ENCODE data around the gene CYB561D2. TPM values are rescaled to one million over a fixed set of nuclear protein-coding genes. Genes with fewer than 3 reads are reported as not detected.

The CYB561D2 gene
- total RNA-seq, 2 experiments from 2014 or later: 18.7 to 28.0 TPM

GRCh38 chr3:50337175-50337861 lies 13.3 kb upstream of the CYB561D2 start:
- no peaks in the 10 kb centered on the region for H3K9me2 ChIP-seq (ENCODE audit: insufficient read depth, low read length)
- DNase-seq (ENCODE audit: low spot score): peak; percentile 98
- peak overlapping the region; percentile 86 for H3K27ac ChIP-seq (ENCODE audit: low read depth, low read length, poor library complexity, severe bottlenecking)
- TF ChIP-seq CTCF (conservative IDR thresholded peaks at IDR 0.05; ENCODE audit: low read length): no peak
- no peak for TF ChIP-seq EZH2phosphoT487 (IDR thresholded peaks at IDR 0.05; ENCODE audit: borderline replicate concordance, low read depth, low read length)
- H3K79me2 ChIP-seq (ENCODE audit: insufficient read depth, low read depth, low read length): peaks cover 50% of the 10 kb centered on the region
- peaks cover 37% of the 10 kb centered on the region for H3K36me3 ChIP-seq (ENCODE audit: insufficient read depth, low read length)
- H3K4me2 ChIP-seq (ENCODE audit: low read length): peak overlapping the region; percentile 90
- H3K9me3 ChIP-seq (ENCODE audit: low read length): no peaks in the 10 kb centered on the region
- no peak overlapping the region; the same call in 1 of the 2 replicates for H2AFZ ChIP-seq (ENCODE audit: low read length)
- H4K20me1 ChIP-seq (ENCODE audit: insufficient read depth, low read length): peaks cover 5% of the 10 kb centered on the region
- peak overlapping the region; percentile 90 for H3K4me3 ChIP-seq (ENCODE audit: low read depth, low read length, poor library complexity, severe bottlenecking)
- H3K4me1 ChIP-seq (ENCODE audit: insufficient read depth, low read length, poor library complexity, severe bottlenecking): peaks cover 63% of the 10 kb centered on the region
- POLR2A ChIA-PET: interaction anchor here (0.6 to 3.2 kb wide), 14 partner anchors 9 to 109 kb away, joined by 3 to 28 read pairs (median 6); partner anchors contain the start of genes CYB561D2, HYAL3, IFRD2 and NAA80
- intact Hi-C loops (cut with micrococcal nuclease; ENCODE audit: unreplicated experiment): loop anchor here (5.0 kb wide), 2 partner anchors 40 to 100 kb away; partner anchors contain the start of genes GNAI2, HYAL3 and NAA80
- CTCF ChIA-PET (ENCODE audit: unreplicated experiment): interaction anchor here (0.6 to 1.7 kb wide), 9 partner anchors 9 to 318 kb away, joined by 3 to 7 read pairs (median 3); partner anchors contain the start of genes HYAL3 and NAA80
- no TSS peak for BruUV-seq (replicated peaks)

- DNase-seq (ENCODE audit: low spot score): peak; percentile 44
- intact Hi-C loops (cut with micrococcal nuclease; ENCODE audit: unreplicated experiment): loop anchor here (5.0 kb wide), 2 partner anchors 42 to 102 kb away; partner anchors contain the start of genes GNAI2, HYAL3 and NAA80
- peaks cover 23% of the 10 kb centered on the region for H3K36me3 ChIP-seq (ENCODE audit: insufficient read depth, low read length)
- peak overlapping the region; percentile 83 for H3K4me2 ChIP-seq (ENCODE audit: low read length)
- BruUV-seq (replicated peaks): no TSS peak
- H3K9me2 ChIP-seq (ENCODE audit: insufficient read depth, low read length): no peaks in the 10 kb centered on the region
- H2AFZ ChIP-seq (ENCODE audit: low read length): peak overlapping the region; percentile 22; the same call in 1 of the 2 replicates
- POLR2A ChIA-PET: interaction anchor here (0.5 to 3.2 kb wide), 6 partner anchors 11 to 1204 kb away, joined by 3 to 28 read pairs (median 8); partner anchors contain the start of genes CYB561D2, GNAI2, IFRD2 and NPRL2
- H3K9me3 ChIP-seq (ENCODE audit: low read length): no peaks in the 10 kb centered on the region
- CTCF ChIA-PET (ENCODE audit: unreplicated experiment): interaction anchor here (1.1 kb wide), 1 partner anchor 12 kb away, joined by 5 read pairs; the partner anchor contains the start of genes CYB561D2 and NPRL2
- TF ChIP-seq CTCF (conservative IDR thresholded peaks at IDR 0.05; ENCODE audit: low read length): no peak
- TF ChIP-seq EZH2phosphoT487 (IDR thresholded peaks at IDR 0.05; ENCODE audit: borderline replicate concordance, low read depth, low read length): no peak
- H3K27ac ChIP-seq (ENCODE audit: low read depth, low read length, poor library complexity, severe bottlenecking): peak overlapping the region; percentile 86
- H3K4me3 ChIP-seq (ENCODE audit: low read depth, low read length, poor library complexity, severe bottlenecking): peak overlapping the region; percentile 90
- H3K79me2 ChIP-seq (ENCODE audit: insufficient read depth, low read depth, low read length): peaks cover 36% of the 10 kb centered on the region
- H3K4me1 ChIP-seq (ENCODE audit: insufficient read depth, low read length, poor library complexity, severe bottlenecking): peaks cover 54% of the 10 kb centered on the region
- H4K20me1 ChIP-seq (ENCODE audit: insufficient read depth, low read length): peaks cover 3% of the 10 kb centered on the region
These were observed 11.7 kb upstream of the CYB561D2 start for GRCh38 chr3:50338965-50339364.
